NCI-H1436 (cell line): ENCODE results near the gene GPAT2.
"Not testable (repeated sequence)": the region's sequence is repeated elsewhere in the genome, so short reads cannot be mapped to it uniquely, and the experiment has no call there.

Source experiments
- DNase-seq: peaks from one replicate; lab custom pipeline; 2025; lab: John Stamatoyannopoulos, UW

GPAT2 gene

GRCh38 chr2:96034792-96035191, at the start of gene GPAT2:
TSS of gene GPAT2 (minus strand) at chr2:96034916. CDS start at chr2:96032359, 2,557 bp downstream.
- DNase-seq: not testable (repeated sequence)

- no peak for DNase-seq
Measured at GRCh38 chr2:96083989-96084857, 49.5 kb upstream of the GPAT2 start.

- DNase-seq: no peak
Measured at GRCh38 chr2:96083064-96083939, 48.6 kb upstream of the GPAT2 start.

- DNase-seq: no peak
Measured at GRCh38 chr2:96082211-96083063, 47.7 kb upstream of the GPAT2 start.

GRCh38 chr2:96081042-96081441, 46.3 kb upstream of the GPAT2 start:
- DNase-seq: no peak

GRCh38 chr2:96075199-96075771, 40.6 kb upstream of the GPAT2 start:
- DNase-seq: no peak

GRCh38 chr2:96074156-96074555, 39.4 kb upstream of the GPAT2 start:
- no peak for DNase-seq

- no peak for DNase-seq
Measured at GRCh38 chr2:96073170-96073775, 38.6 kb upstream of the GPAT2 start.

- DNase-seq: no peak
Measured at GRCh38 chr2:96072746-96073145, 38.0 kb upstream of the GPAT2 start.

GRCh38 chr2:96071977-96072491, 37.3 kb upstream of the GPAT2 start:
- not testable (repeated sequence) for DNase-seq

- not testable (repeated sequence) for DNase-seq
Measured at GRCh38 chr2:96071087-96071976, 36.6 kb upstream of the GPAT2 start.

- not testable (repeated sequence) for DNase-seq
Measured at GRCh38 chr2:96070351-96070750, 35.6 kb upstream of the GPAT2 start.

- not testable (repeated sequence) for DNase-seq
Measured at GRCh38 chr2:96069878-96070277, 35.2 kb upstream of the GPAT2 start.

- not testable (repeated sequence) for DNase-seq
Measured at GRCh38 chr2:96067902-96068581, 33.3 kb upstream of the GPAT2 start.

- not testable (repeated sequence) for DNase-seq
Measured at GRCh38 chr2:96067098-96067660, 32.5 kb upstream of the GPAT2 start.

- DNase-seq: not testable (repeated sequence)
Measured at GRCh38 chr2:96066511-96066910, 31.8 kb upstream of the GPAT2 start.

- not testable (repeated sequence) for DNase-seq
Measured at GRCh38 chr2:96065954-96066353, 31.2 kb upstream of the GPAT2 start.

- DNase-seq: no peak
Measured at GRCh38 chr2:96065381-96065930, 30.7 kb upstream of the GPAT2 start.
